Measurements from ENCODE around the gene PKD1.

DNA sequence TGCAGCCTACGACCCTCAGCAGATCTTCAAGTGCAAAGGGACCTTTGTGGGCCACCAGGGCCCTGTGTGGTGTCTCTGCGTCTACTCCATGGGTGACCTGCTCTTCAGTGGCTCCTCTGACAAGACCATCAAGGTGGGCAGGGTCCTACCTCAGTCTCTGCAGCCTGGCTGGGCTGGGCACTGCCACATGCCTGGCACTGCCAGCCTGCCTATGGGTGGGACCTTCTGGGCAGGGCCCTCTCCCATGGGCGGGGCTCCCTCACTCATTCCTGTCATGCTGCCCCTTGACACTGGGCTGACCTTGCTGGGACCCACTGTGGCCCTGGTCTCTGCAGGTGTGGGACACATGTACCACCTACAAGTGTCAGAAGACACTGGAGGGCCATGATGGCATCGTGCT lies 38.2 kb upstream of the PKD1 start:
- TF ChIP-seq POLR2AphosphoS5 (IDR thresholded peaks at IDR 0.05; ENCODE audit: low read depth, low read length), result no peak
- no peak for TF ChIP-seq POLR2A (IDR thresholded peaks at IDR 0.05; ENCODE audit: low read depth, low read length)

Measured in GM12892 (cell line).